Progenitor cell of endocrine pancreas (in vitro differentiated cells): Measurements from ENCODE around the gene KRT84. TPM values are rescaled to one million over a fixed set of nuclear protein-coding genes. Genes with fewer than 3 reads are reported as not detected.

Source experiments
- DNase-seq: peaks from one replicate; pipeline ENCODE4 v3.0.0; 2021; ENCODE audit warnings: low spot score; ENCODE audit not compliant: unreplicated experiment
- H3K27ac Mint-ChIP-seq: 2 replicates; pipeline ENCODE4 v1.8.0; 2021; ENCODE audit warnings: mild to moderate bottlenecking, moderate library complexity, mixed read lengths
- H3K27me3 Mint-ChIP-seq: 2 replicates; pipeline ENCODE4 v1.8.0; 2021; ENCODE audit warnings: mixed read lengths
- H3K36me3 Mint-ChIP-seq: 2 replicates; pipeline ENCODE4 v1.8.0; 2022; ENCODE audit warnings: mixed read lengths; ENCODE audit not compliant: insufficient read depth
- H3K4me1 Mint-ChIP-seq: 2 replicates; pipeline ENCODE4 v1.8.0; 2021; ENCODE audit warnings: low read depth, mixed read lengths
- H3K4me3 Mint-ChIP-seq: 2 replicates; pipeline ENCODE4 v1.8.0; 2021; ENCODE audit warnings: low read depth, mild to moderate bottlenecking, moderate library complexity, mixed read lengths
- H3K9me3 Mint-ChIP-seq: 2 replicates; pipeline ENCODE4 v1.8.0; 2021; ENCODE audit warnings: low read depth, mixed read lengths
- total RNA-seq: library from RNA; stranded (reverse); gene quantifications from 2 replicates; pipeline ENCODE4 v1.2.1, GENCODE V29; 2021
- TF ChIP-seq, protein P1 (sequence below): fragments of 200-600 bp; sonication (generic); IDR thresholded peaks from one replicate; pipeline ENCODE4 v1.5.0; 2021; ENCODE audit warnings: antibody characterized with exemption, mild to moderate bottlenecking; ENCODE audit not compliant: unreplicated experiment

KRT84 gene
- total RNA-seq, 1 donor from 2014 or later = not detected

DNA sequence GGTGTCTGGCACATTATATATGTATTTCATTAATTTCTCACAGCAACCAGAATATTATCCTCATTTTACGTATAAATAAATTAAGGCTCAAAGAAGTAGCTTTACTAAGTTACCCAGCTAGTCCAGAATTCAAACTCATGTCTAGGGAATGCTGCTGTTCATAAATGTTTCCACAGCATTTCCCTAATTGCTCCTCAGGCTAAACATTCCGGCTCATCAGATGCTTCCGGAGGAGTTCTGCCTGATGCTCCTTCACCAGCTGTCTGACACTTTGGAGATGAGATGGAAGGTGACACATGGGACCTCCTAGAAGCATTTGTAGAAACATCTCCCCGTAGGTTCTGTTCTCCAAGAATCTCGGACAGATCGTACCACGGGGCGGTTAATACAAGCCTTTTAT, 30.3 kb downstream of the KRT84 start:
- Mint-ChIP-seq H3K36me3 (no peaks in the 10 kb centered on the region), H3K4me1 (no peaks in the 10 kb centered on the region), H3K9me3 (no peaks in the 10 kb centered on the region), H3K27me3 (peaks cover 42% of the 10 kb centered on the region), H3K27ac (no peak overlapping the region), H3K4me3 (no peak overlapping the region)
- no peak for DNase-seq
- TF ChIP-seq, protein P1, sequence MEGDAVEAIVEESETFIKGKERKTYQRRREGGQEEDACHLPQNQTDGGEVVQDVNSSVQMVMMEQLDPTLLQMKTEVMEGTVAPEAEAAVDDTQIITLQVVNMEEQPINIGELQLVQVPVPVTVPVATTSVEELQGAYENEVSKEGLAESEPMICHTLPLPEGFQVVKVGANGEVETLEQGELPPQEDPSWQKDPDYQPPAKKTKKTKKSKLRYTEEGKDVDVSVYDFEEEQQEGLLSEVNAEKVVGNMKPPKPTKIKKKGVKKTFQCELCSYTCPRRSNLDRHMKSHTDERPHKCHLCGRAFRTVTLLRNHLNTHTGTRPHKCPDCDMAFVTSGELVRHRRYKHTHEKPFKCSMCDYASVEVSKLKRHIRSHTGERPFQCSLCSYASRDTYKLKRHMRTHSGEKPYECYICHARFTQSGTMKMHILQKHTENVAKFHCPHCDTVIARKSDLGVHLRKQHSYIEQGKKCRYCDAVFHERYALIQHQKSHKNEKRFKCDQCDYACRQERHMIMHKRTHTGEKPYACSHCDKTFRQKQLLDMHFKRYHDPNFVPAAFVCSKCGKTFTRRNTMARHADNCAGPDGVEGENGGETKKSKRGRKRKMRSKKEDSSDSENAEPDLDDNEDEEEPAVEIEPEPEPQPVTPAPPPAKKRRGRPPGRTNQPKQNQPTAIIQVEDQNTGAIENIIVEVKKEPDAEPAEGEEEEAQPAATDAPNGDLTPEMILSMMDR = no peak

DNA sequence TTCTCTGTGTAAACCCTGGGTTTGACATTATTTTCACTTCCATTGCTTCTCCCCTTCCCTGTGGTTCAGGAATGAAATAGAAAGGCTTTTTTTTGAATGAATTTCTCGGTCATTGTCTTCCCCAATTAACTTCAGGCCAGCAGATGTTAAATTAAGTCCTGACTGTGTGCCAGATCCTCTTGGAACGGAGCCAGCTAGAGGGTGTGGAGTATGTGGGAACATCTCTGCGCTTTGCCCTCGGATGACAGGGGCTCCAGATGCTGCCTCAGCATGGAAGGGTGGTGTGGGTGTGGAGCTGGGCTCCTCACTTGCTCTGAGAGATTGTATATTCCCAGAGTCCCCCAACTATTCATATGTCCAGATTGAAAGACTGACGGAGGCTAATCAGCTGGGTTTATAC, 31.3 kb downstream of the KRT84 start:
- Mint-ChIP-seq H3K27ac (no peak overlapping the region), H3K4me3 (no peak overlapping the region), H3K27me3 (peaks cover 36% of the 10 kb centered on the region), H3K36me3 (no peaks in the 10 kb centered on the region), H3K4me1 (no peaks in the 10 kb centered on the region), H3K9me3 (no peaks in the 10 kb centered on the region)
- TF ChIP-seq, protein P1 = no peak
- DNase-seq = no peak

DNA sequence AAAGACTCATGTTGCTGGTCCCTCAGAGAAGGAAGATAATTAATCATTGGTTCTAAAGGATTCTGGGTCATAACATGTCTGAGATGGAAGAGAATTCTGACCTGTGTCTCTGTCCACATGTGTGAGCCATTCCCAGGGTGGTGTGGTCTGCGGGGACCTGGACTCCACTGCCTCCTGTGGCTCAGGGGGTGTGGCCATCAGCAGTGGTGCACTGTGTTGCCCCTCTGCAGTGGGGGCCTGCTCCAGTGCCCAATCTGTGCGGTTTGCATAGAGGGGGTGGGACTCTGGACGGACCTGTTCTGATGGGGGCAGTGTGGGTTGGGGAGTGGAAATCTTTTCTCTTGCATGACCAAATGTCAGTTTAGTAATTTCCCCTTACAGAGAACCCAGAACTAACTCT, 31.7 kb downstream of the KRT84 start:
- no peak for DNase-seq
- peaks cover under 1% of the 10 kb centered on the region for H3K4me1 Mint-ChIP-seq
- TF ChIP-seq, protein P1 = no peak
- H3K4me3 Mint-ChIP-seq = no peak overlapping the region
- peaks cover 39% of the 10 kb centered on the region for H3K27me3 Mint-ChIP-seq
- no peaks in the 10 kb centered on the region for H3K36me3 Mint-ChIP-seq
- H3K27ac Mint-ChIP-seq = no peak overlapping the region
- no peaks in the 10 kb centered on the region for H3K9me3 Mint-ChIP-seq

DNA sequence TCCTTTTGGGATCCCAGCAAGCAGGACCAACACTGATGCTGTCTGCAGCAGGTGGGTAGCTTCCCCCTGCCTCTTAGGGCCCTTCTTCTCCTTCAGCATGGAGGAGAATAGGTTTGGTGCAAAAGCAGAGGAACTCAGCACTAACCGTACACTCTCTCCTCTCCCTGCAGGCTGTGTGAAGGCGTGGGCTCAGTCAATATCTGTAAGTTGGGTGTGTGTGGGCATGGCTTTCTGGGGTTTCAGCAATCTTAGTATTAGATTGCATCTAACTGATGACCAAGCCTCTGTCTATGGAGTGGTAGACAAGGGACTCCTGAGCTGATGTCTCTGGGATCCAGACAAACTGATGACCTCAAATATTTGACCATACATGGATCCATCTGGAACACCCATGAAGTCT, 32.5 kb downstream of the KRT84 start:
- DNase-seq = no peak
- no peaks in the 10 kb centered on the region for H3K9me3 Mint-ChIP-seq
- H3K36me3 Mint-ChIP-seq = no peaks in the 10 kb centered on the region
- H3K4me3 Mint-ChIP-seq = no peak overlapping the region
- no peak overlapping the region for H3K27ac Mint-ChIP-seq
- H3K4me1 Mint-ChIP-seq = peaks cover 7% of the 10 kb centered on the region
- peaks cover 40% of the 10 kb centered on the region for H3K27me3 Mint-ChIP-seq
- TF ChIP-seq, protein P1 = no peak

DNA sequence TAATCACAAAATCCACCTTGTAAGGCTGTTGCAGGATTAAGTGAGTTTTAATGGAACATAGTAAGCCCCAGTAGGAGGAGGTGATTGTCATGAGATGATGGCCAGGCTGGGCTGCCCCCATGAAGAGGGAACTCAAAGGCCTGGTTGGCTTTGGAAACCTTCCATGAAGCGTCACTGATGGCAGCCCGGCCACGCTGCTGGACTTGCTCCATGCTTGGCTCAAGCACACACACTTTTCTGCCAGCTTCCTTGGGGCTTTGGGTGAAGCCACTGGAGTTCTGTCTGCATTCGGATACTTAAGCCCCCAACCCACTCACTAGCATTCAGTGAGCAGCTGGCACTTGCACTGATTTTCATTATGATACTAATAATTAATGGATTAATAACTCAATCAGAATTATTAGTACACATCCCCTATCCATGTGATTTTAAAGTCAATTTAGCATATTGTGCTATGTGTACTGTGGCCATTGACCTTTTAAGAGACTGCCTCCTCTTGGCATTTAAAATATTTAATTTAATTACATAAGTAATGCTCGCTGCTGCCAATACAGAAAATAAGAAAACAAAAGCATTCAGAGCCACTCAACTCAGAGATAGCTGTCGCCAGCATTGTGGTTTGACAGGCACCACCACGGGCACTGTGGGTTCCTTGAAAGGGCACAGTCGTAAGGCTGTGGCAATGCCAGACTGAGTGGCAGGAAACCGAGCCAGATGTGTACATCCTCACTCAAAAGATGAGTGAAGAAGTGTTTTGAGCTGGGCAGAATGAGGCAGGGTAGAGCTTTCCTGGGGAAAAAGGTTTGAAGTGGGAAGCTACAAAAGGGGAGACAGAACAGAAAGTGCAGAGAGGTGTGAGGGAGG, 34.0 kb downstream of the KRT84 start:
- Mint-ChIP-seq H3K4me1 (peaks cover 17% of the 10 kb centered on the region), H3K9me3 (no peaks in the 10 kb centered on the region), H3K27ac (no peak overlapping the region), H3K27me3 (peaks cover 37% of the 10 kb centered on the region), H3K4me3 (no peak overlapping the region), H3K36me3 (no peaks in the 10 kb centered on the region)
- no peak for DNase-seq
- TF ChIP-seq, protein P1 = no peak
